Measurements from ENCODE around the gene SLC38A5.

Gene SLC38A5

GRCh38 chrX:48468247-48468671 is 1.8 kb downstream of the SLC38A5 start:
- H3K27ac ChIP-seq = peak overlapping the region; percentile 90
- DNase-seq = peak; percentile 88
- H3K9me3 ChIP-seq (ENCODE audit: severe bottlenecking) = no peaks in the 10 kb centered on the region
- H3K36me3 ChIP-seq = peaks cover 43% of the 10 kb centered on the region
- TF ChIP-seq CTCF (IDR thresholded peaks at IDR 0.05; ENCODE audit: low read depth, low read length) = no peak
- no peaks in the 10 kb centered on the region for H3K27me3 ChIP-seq (ENCODE audit: insufficient read depth, low read depth, severe bottlenecking)
- peak overlapping the region; percentile 50 for H3K4me3 ChIP-seq (ENCODE audit: low read depth, low read length)

GRCh38 chrX:48467281-48467761 is 2.7 kb downstream of the SLC38A5 start:
- Histone ChIP-seq H3K27ac (peak overlapping the region; percentile 90), H3K4me3 (ENCODE audit: low read depth, low read length) (peak overlapping the region; percentile 50), H3K27me3 (ENCODE audit: insufficient read depth, low read depth, severe bottlenecking) (no peaks in the 10 kb centered on the region), H3K9me3 (ENCODE audit: severe bottlenecking) (no peaks in the 10 kb centered on the region), H3K36me3 (peaks cover 52% of the 10 kb centered on the region)
- DNase-seq = peak; percentile 53
- TF ChIP-seq CTCF (IDR thresholded peaks at IDR 0.05; ENCODE audit: low read depth, low read length) = no peak

- peak; percentile 79 for TF ChIP-seq CTCF (IDR thresholded peaks at IDR 0.05; ENCODE audit: low read depth, low read length)
- Histone ChIP-seq H3K27ac (peak overlapping the region; percentile 90), H3K4me3 (ENCODE audit: low read depth, low read length) (peak overlapping the region; percentile 50), H3K27me3 (ENCODE audit: insufficient read depth, low read depth, severe bottlenecking) (no peaks in the 10 kb centered on the region), H3K9me3 (ENCODE audit: severe bottlenecking) (no peaks in the 10 kb centered on the region), H3K36me3 (peaks cover 59% of the 10 kb centered on the region)
- DNase-seq = peak; percentile 61
These were observed 3.4 kb downstream of the SLC38A5 start for GRCh38 chrX:48466696-48467095.

- Histone ChIP-seq H3K9me3 (ENCODE audit: severe bottlenecking) (no peaks in the 10 kb centered on the region), H3K27ac (0 out of 2 replicates have a peak overlapping the region, but pooled peaks have one; percentile 27), H3K27me3 (ENCODE audit: insufficient read depth, low read depth, severe bottlenecking) (no peaks in the 10 kb centered on the region), H3K4me3 (ENCODE audit: low read depth, low read length) (peak overlapping the region; percentile 50), H3K36me3 (peaks cover 70% of the 10 kb centered on the region)
- DNase-seq = no peak
- TF ChIP-seq CTCF (IDR thresholded peaks at IDR 0.05; ENCODE audit: low read depth, low read length) = no peak
These were observed 4.6 kb downstream of the SLC38A5 start for GRCh38 chrX:48465336-48465933.

- no peak for DNase-seq
- Histone ChIP-seq H3K27ac (no peak overlapping the region), H3K36me3 (peaks cover 92% of the 10 kb centered on the region)
These were observed 8.2 kb downstream of the SLC38A5 start for GRCh38 chrX:48461830-48462229.

More at GRCh38 chrX:48461830-48462229, 8.2 kb downstream of the SLC38A5 start:
- no peaks in the 10 kb centered on the region for H3K9me3 ChIP-seq (ENCODE audit: severe bottlenecking)
- no peaks in the 10 kb centered on the region for H3K27me3 ChIP-seq (ENCODE audit: insufficient read depth, low read depth, severe bottlenecking)
- no peak overlapping the region for H3K4me3 ChIP-seq (ENCODE audit: low read depth, low read length)
- no peak for TF ChIP-seq CTCF (IDR thresholded peaks at IDR 0.05; ENCODE audit: low read depth, low read length)
